Measurements from ENCODE around the gene MRPL2.
"Not testable (repeated sequence)": the region's sequence is repeated elsewhere in the genome, so short reads cannot be mapped to it uniquely, and the experiment has no call there.

The MRPL2 gene

DNA sequence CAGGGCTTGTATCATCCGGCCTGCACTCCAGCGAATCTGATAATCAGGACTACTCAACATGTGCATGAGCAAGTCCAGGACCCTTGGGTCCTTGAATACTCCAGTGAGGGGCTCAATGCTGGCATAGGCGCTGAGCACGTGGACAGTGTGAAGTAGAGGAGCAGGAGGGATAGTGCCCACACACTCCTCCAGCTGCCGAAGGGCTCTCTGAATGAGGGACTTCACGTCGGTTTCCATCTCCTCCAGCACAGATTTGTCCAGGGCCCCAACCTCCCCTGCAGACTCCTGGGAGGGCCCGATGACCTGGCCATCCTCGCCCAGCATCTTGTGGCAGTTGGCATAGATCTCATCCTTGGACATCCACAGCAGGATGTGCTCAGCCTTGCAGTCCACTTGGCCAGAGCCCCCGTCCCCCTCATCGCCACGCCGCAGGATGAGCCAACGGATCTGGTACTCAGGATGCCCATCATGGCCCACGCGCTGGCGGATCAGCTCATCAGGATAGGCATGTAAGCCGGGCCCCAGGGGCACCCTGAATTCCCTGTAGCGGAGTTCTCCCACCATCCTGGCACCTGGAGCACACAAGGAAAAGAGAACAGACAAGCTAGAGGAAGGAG is 6.9 kb downstream of the MRPL2 start:
- DNase-seq = no peak

DNA sequence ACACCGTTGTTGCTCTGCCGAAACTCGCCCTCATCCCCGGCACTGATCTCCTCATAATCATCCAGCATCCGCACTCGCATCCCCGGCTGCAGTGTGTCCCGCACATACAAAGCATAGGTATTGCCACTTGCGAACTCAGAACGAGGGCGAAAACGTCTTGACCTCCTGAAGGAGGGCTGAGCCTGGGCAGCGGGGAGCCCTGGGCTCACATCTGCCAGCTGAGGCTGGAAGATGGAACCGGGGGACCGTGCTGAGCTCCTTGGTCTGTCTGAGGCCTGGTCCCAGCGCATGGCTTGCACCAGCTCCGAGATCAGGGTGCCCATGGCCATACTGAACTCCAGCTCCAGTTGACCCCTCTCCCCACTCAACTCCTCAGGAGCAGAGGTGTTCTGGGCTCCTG is 8.3 kb downstream of the MRPL2 start:
- no peak for DNase-seq

DNA sequence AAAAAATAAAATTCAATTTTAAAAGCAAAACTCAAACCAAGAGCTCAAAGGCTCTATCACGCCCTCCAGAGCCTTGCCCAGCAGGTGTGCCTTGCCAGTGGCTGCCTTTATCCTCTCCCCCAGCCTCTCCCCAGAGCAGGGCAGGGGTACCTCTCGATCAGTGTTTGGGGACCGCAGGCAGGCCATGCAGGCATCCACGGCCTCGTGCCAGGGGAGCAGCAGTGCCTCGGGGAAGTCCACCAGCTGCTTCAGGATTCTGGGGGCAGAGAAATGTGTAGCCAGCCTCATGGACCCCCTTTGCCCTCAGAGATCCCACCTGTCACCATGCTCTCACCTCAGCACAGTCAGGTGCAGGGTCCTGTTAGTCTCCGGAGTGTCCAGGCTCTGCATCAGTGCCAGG is 11.2 kb downstream of the MRPL2 start:
- DNase-seq = no peak

DNA sequence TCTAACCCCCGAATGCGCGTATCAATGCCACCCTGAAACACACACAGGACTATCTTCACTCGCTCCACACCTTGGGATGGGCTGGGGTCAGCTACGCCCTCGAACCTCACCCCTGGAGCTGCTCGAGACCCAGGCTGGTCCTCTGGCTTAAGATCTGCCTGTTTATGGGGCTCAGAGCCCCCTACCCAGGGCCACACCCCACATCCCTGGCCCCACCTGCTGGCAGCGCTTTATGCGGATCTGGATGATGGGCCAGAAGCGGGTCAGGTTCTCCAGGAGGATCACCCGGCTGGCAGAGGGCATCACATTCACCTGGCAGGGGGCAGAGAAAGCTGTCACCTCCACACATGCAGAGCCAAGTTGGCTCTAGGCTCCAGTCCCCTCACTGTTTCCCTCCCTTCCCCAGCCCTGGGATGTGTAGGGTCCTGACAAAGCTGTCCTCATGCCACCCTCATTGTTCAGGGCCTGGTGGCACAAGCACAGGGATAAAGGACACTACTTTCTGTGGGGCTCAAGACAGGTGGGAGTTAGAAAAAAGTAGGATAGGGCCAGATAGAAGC is 13.8 kb downstream of the MRPL2 start:
- DNase-seq = no peak

DNA sequence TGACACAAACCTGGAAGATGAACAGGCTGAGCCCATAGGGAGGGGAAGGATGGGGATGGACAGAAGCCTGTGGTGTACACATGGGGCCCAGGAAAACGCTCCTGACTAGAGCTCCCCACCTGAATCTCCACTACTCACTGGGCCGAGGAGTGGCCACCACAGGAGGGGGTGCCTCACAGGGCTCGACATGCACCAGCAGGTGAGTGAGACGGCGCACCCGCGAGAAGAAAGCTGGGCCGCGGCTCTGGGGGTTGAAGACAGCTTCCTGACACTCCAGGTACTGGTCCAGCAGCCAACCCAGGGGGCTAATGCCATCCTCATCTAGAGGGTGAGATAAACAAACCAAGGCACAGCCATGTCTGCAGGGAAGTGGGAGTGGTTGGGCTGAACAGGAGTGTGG is 15.9 kb downstream of the MRPL2 start:
- DNase-seq = no peak

DNA sequence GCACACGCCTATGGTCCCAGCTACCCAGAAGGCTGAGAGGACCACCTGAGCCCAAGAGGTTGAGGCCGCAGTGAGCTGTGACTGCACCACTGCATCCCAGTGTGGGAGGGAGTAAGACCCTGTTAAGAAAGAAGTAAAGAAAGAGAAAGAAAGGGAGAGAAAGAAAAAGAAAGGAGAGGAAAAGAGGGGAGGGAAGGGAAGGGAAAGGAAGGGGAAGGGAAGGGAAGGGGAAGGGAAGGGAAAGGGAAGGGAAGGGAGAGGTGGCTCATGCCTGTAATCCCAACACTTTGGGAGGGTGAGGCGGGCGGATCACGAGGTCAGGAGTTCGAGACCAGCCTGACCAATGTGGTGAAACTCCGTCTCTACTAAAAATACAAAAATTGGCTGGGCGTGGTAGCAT is 17.8 kb downstream of the MRPL2 start:
- not testable (repeated sequence) for DNase-seq

DNA sequence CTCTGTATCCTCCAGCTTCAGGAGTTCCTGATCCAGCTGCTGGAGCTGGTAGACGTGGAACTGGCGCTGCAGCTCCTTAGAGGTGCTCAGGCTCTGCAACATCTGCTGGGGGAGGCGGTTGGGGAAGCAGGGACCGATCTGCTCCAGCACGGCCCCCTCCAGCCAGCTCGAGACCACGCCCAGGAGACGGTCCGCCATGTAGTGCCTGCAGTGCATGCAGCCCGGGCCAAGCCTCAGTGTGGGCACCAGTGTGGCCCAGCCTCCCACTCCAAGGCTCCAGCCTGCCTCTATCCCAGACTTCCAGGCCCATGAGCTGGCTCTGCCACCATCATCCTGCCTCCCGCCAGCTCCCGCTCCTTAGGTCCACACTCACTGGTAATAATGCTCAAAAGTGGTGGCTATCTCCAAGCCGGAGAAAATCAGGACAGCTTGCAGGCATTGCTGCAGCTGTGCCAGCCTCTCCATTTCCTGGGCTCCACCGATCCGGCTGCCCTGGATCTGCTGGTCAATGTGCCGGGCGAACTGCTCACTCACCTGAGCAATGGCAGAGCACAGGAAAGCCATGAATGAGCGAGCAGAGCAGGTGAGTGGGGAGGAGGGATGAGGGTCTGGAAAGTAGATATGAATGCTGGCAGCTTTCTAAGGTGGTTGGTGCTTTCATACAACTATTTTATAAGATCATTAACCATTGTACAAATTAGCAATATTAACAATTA is 18.5 kb downstream of the MRPL2 start:
- DNase-seq = no peak

DNA sequence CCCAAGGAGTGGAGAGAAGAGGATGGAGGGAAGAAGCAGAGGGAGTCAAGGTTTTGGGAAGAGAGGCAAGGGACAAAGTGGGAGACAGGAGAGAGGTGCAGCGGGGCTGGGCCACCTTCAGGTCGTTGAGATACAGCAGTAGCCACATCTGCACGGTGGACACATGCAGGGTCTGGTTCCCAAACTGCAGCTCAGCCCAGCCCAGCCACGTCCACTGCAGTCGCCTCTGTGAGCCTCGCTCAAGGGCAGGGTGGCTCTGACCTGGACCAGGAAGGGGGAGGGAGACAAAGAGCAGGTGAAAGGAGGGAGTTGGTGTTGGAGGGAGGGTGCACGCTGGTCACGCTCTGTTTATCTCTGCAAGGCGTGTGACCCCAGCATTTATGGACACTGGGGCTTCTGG is 20.5 kb downstream of the MRPL2 start:
- DNase-seq = no peak

DNA sequence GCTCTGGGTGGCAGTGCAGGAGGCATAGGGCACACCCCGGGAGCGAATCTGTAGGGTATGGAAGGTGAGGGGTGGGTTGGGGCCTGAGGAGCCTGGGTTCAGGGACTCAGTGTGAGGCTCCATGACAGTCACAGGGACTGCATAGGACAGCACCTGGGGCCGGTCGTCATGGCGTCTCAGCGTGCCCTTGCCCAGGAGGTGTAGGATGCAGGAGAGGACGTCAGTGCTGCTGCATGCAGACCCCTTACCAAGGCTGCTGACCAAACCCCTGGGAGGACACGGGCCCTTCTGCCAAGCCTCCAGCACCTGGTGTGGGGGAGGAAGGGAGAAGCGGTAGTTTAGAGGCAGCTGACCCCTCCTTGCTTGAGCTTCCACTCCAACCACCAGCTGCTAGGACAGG is 21.5 kb downstream of the MRPL2 start:
- no peak for DNase-seq

DNA sequence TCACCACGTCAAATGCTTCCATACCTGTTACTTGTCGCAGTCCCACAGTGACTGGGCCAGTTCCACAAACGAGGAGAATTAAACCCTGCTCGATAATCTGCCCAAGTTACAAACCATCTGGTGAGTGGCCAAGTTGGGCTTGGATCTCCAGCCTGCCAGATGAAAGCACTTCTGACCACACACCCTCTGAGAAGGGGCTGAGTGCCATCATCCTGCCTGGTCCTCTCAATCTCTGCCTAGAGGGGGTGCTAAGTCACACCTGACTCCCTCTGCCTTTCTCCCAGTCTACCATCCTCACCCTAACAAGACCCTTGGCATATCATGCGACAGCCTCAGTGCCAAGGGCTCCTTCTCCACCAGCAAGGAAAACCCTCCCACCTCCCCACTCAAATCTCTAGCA is 22.0 kb downstream of the MRPL2 start:
- DNase-seq = no peak

DNA sequence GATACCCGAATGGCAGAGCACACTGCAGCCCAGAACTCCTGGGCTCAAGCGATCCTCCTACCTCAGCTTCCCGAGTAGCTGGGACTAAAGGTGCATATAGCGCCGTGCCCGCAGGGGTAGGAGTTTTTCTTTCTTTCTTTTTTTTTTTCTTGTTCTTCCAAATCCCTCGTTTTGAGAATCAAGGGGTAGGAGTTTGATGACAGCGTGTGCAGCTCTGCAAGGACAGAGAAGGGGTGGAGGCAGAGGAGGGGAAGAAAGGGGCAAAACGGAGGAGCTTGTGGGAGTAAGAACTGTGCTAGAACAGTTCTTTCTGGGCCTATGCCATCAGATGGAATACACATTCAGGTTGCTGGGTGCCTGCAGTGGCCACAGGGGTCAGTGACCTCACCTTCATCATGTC is 22.5 kb downstream of the MRPL2 start:
- no peak for DNase-seq

DNA sequence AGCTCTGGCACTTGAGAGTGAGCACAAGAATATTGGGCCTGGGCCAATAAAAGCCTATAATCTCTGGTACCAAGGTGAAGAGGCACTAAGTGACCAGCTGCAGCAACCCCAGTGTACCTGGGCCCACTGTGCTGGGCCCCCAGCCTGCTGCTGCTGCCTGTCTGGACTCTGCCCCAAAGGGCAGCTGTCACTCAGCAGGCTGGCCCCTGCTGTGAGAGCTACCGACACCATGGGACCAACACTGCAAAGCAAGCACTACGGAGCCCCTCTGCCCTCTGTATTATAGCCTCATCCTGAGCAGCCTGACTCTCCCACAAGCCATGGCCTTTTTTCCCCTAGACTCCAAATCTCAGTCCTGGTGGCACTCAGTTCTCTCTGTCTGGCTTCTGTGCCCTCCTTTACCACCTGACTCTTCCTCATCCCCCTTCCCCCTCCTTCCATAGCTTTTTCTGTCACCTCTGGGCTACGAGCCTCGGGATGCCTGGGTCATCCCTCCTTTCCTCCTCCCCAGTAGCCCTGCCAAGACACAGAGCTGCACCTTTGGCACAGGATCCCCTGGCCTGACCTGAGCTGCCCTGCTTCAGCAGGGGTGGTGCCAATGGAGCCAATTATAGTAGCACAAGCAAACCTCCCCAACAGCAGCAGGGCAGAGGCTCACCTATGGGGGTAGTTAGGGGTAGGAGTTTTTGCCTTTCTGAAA is 23.6 kb downstream of the MRPL2 start:
- no peak for DNase-seq

DNA sequence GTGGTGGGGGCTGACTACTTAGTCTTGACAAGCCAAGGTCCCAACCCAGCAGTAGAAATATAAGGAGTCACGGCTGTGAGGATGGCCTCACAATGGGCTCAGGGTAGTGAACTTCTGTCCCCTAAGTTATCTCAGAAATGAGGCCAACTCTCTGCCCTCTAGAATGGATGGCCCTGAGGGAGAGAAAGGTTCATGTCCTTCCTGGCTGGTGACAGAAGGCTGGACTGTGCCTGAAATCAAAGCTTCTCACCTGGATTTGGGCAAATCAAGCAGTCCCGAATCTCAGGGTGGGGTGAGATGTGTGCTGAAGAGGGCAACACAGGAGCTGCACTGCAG is 25.1 kb downstream of the MRPL2 start:
- no peak for DNase-seq

DNA sequence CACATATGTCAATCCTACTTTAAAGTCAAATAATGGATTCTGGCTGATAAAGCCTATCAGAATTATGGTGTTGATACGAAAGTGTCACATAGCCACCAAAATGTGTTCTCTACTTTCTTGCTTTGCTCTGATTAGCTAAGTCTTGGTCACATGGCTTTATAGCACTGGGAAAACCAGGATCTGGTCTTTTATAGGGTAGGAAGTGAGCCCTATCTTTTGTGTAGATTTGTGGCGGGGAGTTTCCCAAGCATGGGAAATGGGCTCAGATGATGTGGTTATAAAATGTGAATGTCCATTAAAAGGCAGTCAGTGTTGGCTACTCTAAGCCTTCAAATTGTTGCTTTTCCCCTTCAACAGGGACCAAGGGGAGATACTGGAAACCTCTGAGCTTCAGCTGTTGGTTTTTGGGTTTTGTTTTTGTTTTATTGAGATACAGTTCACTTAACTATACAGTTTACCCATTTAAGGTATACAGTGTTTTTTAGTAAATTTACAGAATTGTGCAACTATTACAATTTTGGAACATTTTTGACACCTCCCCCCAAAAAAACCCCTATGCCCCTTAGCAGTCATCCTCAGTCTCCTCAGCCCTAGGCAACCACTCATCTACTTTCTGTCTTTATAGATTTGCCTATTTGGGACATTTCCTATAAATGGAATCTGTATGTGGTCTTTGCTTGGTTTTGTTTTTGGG is 25.6 kb downstream of the MRPL2 start:
- no peak for DNase-seq

DNA sequence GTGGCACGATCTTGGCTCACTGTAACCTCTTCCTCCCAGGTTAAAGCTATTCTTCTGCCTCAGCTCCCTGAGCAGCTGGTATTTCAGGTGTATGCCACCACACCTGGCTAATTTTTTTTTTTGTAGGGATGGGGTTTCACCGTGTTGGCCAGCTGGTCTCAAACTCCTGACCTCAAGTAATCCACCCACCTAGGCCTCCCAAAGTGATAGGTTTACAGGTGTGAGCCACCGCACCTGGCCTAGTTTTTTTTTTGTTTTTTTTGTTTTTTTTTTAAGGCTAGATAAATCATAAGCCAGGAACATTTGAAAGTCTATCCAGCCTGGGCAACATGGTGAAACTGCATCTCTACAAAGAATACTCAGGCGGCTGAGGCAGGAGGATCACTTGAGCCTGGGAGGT is 26.9 kb downstream of the MRPL2 start:
- DNase-seq = no peak

DNA sequence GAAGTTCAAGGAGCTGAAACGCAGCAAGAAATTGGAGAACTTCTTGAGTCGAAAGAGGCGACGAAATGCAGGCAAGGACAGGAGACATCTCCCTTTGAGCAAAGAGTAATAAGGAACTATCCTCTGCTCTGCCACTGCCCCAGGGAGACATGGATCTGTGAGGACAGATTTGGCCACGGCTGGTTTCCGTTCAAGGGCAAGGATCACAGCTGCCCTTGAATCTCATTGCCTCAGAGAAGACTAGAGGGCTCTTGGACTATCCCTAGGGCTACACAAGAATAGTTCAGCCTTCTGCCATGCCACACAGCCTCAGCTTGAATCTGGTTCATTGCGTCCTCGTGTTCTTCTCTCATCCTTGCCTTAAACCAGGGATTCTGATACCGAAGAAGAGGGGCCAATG is 30.1 kb downstream of the MRPL2 start:
- no peak for DNase-seq

DNA sequence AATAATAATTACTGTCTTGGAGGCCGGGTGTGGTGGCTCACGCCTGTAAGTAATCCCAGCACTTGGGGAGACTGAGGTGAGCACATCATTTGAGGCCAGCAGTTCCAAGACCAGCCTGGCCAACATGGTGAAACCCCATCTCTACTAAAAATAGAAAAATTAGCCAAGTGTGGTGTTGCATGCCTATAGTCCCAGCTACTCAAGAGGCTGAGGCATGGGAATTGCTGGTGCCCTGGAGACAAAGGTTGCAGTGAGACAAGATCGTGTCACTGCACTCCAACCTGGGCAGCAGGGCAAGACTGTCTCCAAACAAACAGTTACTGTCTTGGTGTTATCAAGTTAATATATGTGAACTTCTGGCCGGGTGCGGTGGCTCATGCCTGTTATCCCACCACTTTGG is 32.9 kb downstream of the MRPL2 start:
- DNase-seq = no peak

DNA sequence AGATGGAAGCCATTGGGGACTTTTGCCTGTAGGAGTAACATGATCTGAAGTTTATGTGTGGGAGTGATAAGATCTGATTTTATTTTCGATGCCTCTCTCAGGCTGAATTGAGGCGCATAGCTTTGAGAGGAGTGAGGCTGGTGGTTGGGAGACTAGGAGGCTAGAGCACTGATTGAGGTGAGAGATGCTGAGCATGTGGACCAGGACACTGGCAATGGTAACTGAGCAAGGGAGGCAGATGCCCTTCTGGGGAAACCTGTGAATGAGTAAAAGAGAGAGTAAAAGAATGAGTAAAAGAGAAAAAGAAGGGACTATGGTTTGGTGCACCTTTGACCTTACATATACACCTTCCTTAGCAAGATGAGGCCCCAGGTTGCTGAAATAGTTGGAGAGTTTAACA is 34.8 kb downstream of the MRPL2 start:
- DNase-seq = no peak

DNA sequence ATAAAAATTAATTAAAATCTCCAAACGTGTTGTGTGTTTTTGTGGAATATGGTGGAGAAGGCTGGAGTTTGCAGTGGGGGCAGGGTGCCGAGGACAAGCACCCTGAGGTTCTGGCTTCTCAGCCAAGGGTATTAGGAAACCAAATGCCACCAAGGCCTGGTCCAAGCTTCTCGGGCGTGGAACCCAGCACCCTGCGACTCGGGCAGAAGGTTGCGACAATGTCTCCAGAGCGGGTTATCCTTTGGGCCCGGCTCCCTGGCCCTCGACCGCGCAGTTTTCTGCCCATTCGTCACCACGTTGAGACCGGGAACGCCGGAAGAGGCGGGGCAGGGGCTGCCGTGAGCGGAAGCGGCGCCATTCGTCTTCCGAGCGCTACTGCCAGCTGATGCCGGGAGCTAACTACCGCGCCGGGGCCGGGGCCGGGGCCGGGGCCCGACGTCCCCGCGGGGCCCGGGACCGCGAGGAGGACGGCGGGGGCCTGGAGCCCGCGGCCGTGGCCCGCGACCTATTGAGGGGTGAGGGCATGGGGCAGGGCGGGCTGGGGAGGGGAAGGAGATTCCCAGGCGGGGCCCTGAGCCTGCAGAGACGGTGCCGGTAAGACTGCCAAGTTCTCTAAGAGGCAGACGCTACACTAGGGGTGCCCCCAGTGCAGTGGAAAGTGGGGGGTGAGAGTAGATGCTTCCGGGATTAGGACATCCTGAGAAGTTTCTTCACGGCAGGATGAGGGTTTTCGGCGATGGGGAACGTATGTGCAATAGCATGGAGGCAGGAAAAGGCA is 37.8 kb downstream of the MRPL2 start, which contains the start of gene RRP36:
RRP36 (plus strand) TSS at position 354 of the 778 bp plus-strand sequence; CDS start at position 386, 32 bp downstream.
- DNase-seq = peak; percentile 67 to 76

DNA sequence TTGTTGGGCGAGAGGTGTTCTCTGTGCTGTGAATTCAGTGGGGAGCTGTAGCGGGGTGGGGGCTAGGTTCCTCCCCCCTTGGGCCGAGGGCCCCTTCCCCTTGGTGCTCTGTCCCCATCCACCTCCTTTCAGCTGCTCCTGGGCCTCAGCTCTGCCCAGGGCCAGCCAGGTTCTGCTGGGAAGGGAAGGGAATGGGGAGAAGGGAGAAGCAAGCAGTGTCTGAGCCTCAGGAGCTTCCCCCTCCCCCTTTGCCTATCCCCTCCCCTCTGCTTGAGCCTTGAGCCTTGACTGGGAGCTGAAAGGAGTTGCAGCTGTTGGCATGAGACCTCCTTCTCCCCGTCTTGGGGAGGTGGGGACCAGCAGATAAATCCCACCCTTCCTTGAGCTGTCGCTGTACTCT is 38.4 kb downstream of the MRPL2 start:
- no peak for DNase-seq

DNA sequence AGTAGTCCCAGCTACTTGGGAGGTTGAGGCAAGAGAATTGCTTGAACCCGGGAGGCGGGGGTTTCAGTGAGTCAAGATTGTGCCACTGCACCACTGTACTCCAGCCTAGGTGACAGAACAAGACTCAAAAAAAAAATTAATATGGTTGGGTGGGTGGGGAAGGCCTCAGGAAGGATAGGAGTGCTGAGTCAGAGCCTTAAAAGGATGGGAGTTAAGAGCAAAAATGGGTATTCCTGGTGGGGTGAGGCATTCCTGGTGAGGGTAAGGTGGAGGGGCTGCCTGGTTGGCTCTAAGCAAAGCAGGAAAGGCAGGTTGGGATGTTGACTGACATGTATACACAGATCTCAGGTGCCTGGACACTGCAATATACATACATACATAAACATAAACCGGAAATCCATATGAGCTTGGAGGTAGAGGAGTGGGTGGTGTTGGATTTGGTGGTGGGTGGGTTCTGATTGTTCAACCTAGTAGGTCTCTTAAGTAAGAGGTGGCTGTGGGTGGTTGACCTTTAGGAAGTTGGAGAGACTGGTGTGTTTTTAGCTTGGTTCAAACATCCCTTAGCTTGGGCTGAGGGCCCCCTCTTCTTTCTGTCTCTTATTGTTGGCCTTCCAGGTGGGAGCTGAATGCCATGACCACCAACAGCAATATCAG is 39.1 kb downstream of the MRPL2 start:
- no peak for DNase-seq

DNA sequence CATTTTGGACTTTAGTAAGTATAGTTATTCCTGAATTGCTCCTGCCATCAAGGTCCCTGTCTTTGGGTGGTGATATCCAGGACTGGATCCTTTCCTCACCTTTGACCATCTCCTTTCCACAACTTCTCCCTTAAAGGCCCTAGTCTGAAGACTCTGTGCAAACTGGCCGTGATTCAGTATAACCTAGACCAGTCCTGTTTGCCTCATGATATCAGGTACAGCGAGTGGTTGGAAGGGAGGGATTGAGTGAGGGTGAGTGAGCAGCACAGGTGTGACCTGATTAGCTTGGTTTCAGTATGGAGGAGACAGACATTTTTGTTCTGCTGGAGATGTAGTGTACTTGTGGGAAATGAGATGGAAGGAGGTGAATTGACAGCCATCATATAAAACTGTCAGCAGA is 40.1 kb downstream of the MRPL2 start:
- DNase-seq = no peak
